Vagina (tissue), 2 donors: ENCODE results near the gene PRCC. TPM values are rescaled to one million over a fixed set of nuclear protein-coding genes. Genes with fewer than 3 reads are reported as not detected.
A peak's percentile ranks its signal among the peaks of the same experiment; 100 is the strongest.

Experiments used
- DNase-seq, 2 donors: peaks; one replicate each; pipeline ENCODE4 v3.0.0-alpha.2; 2017; ENCODE audit errors: extremely low spot score in 2 of 2
- H3K27ac ChIP-seq: fragments of 200-600 bp; sonication (generic); one replicate; pipeline ENCODE4 v1.5.1; 2019
- H3K27me3 ChIP-seq: fragments of 200-600 bp; sonication (generic); one replicate; pipeline ENCODE4 v1.5.1; 2019
- H3K36me3 ChIP-seq, 2 donors: fragments of 200-600 bp; sonication (generic); one replicate each; pipeline ENCODE4 v1.5.1; 2017 to 2019
- H3K4me1 ChIP-seq: fragments of 200-600 bp; sonication (generic); one replicate; pipeline ENCODE4 v1.5.1; 2019
- H3K4me3 ChIP-seq, 2 donors: fragments of 200-600 bp; sonication (generic); 1 replicate in 1 of 2; 2 replicates in 1 of 2; pipeline ENCODE4 v1.5.1; 2016 to 2019
- H3K9me3 ChIP-seq: fragments of 200-600 bp; sonication (generic); one replicate; pipeline ENCODE4 v1.5.1; 2019
- CTCF ChIP-seq, 3 experiments: fragments of 450-650 bp in 2 of 3; fragments of 200-600 bp in 1 of 3; sonication (generic) in 1 of 3; IDR thresholded peaks; one replicate each; pipeline ENCODE4 v1.5.1; 2017 to 2019; ENCODE audit warnings: antibody characterized with exemption in 3 of 3, mild to moderate bottlenecking in 2 of 3, moderate library complexity in 2 of 3
- POLR2A ChIP-seq, 2 donors: fragments of 450-650 bp; IDR thresholded peaks; one replicate each; pipeline ENCODE4 v1.6.1; 2017; ENCODE audit warnings: antibody characterized with exemption in 2 of 2, mild to moderate bottlenecking in 2 of 2, moderate library complexity in 2 of 2
- POLR2AphosphoS5 ChIP-seq, 2 donors: sonication (generic); formaldehyde crosslinking; IDR thresholded peaks; one replicate each; pipeline ENCODE4 v1.9.0; 2017; ENCODE audit warnings: antibody characterized with exemption in 2 of 2, mild to moderate bottlenecking in 2 of 2, low read depth in 1 of 2; ENCODE audit not compliant: insufficient read depth in 1 of 2
- intact Hi-C: fragments of 100-400 bp; cut with DNase I; formaldehyde crosslinking; loops from one replicate; pipeline ENCODE4 v1.15.1; 2023
- total RNA-seq: library from RNA; depleted of rRNA; stranded (reverse); fragments of >200 nt; gene quantifications from one replicate; pipeline ENCODE4 v1.2.3, GENCODE V29; 2016

Gene PRCC
- total RNA-seq, 1 donor from 2014 or later: 30.4 TPM

- Histone ChIP-seq H3K4me3 (peak overlapping the region; percentile 42 to 43), H3K4me1 (peaks cover 39% of the 10 kb centered on the region), H3K9me3 (no peaks in the 10 kb centered on the region), H3K27ac (peak overlapping the region; percentile 80), H3K36me3 (no peaks in the 10 kb centered on the region), H3K27me3 (no peaks in the 10 kb centered on the region)
- TF ChIP-seq CTCF (IDR thresholded peaks at IDR 0.05) (no peak), POLR2A (IDR thresholded peaks at IDR 0.05) (no peak), POLR2AphosphoS5 (IDR thresholded peaks at IDR 0.05; ENCODE audit: insufficient read depth in 1 of 2, low read depth in 1 of 2) (no peak)
- DNase-seq: no peak
- intact Hi-C loops: no loop called here
These were observed 47.4 kb downstream of the PRCC start for GRCh38 chr1:156814571-156815260.

GRCh38 chr1:156815307-156815826 is 48.0 kb downstream of the PRCC start:
- Histone ChIP-seq H3K4me1 (peaks cover 39% of the 10 kb centered on the region), H3K4me3 (peak overlapping the region; percentile 29 to 32), H3K36me3 (no peaks in the 10 kb centered on the region), H3K27ac (peak overlapping the region; percentile 80), H3K9me3 (no peaks in the 10 kb centered on the region), H3K27me3 (no peaks in the 10 kb centered on the region)
- TF ChIP-seq CTCF (IDR thresholded peaks at IDR 0.05) (no peak), POLR2A (IDR thresholded peaks at IDR 0.05) (no peak), POLR2AphosphoS5 (IDR thresholded peaks at IDR 0.05; ENCODE audit: insufficient read depth in 1 of 2, low read depth in 1 of 2) (peak; percentile 32 to 56)
- no peak for DNase-seq
- intact Hi-C loops: no loop called here

- intact Hi-C loops: no loop called here
- Histone ChIP-seq H3K4me3 (peak overlapping the region; percentile 29 to 32), H3K9me3 (no peaks in the 10 kb centered on the region), H3K36me3 (no peaks in the 10 kb centered on the region), H3K27ac (peak overlapping the region; percentile 80), H3K27me3 (no peaks in the 10 kb centered on the region), H3K4me1 (peaks cover 39% of the 10 kb centered on the region)
- TF ChIP-seq POLR2A (IDR thresholded peaks at IDR 0.05) (no peak), POLR2AphosphoS5 (IDR thresholded peaks at IDR 0.05; ENCODE audit: insufficient read depth in 1 of 2, low read depth in 1 of 2) (no peak), CTCF (IDR thresholded peaks at IDR 0.05) (no peak)
- DNase-seq: no peak
These were observed 48.7 kb downstream of the PRCC start for GRCh38 chr1:156815961-156816422.

- peaks cover 39% of the 10 kb centered on the region for H3K4me1 ChIP-seq
- no peaks in the 10 kb centered on the region for H3K9me3 ChIP-seq
- no peaks in the 10 kb centered on the region for H3K36me3 ChIP-seq
- peak within 1 kb of the TSS; percentile 80 for H3K27ac ChIP-seq
- peak within 1 kb of the TSS; percentile 29 to 32 for H3K4me3 ChIP-seq
- no peak for DNase-seq
- TF ChIP-seq CTCF (IDR thresholded peaks at IDR 0.05) (no peak), POLR2AphosphoS5 (IDR thresholded peaks at IDR 0.05; ENCODE audit: insufficient read depth in 1 of 2, low read depth in 1 of 2) (peak in 1 of 2 donors; percentile 73), POLR2A (IDR thresholded peaks at IDR 0.05) (peak in 1 of 2 donors; percentile 43)
- intact Hi-C loops: no loop called here
- H3K27me3 ChIP-seq: no peaks in the 10 kb centered on the region
These were observed 49.4 kb downstream of the PRCC start, which contains the start of gene SH2D2A for GRCh38 chr1:156816561-156817328. TSS of gene SH2D2A (minus strand) at chr1:156816848. CDS start at chr1:156816708, 140 bp downstream.
